ENCODE data around the gene TNFRSF4. TPM values are rescaled to one million over a fixed set of nuclear protein-coding genes. Genes with fewer than 3 reads are reported as not detected.

TNFRSF4 gene
- total and polyA plus RNA-seq, 9 of the 15 experiments (the other 6 are each of a cell fraction or from before 2014, with no cell fraction given) = 0.07 to 0.44 (median 0.19) TPM; not detected in 5

- no peak overlapping the region for H2AFZ ChIP-seq (ENCODE audit: low read depth, low read length)
- ChIA-PET POLR2A (interaction anchor here (0.6 kb wide), 1 partner anchor 19 kb away, joined by 3 read pairs; no protein-coding TSS in a partner anchor), CTCF (ENCODE audit: low intra/inter-chr PET ratio) (no interaction called here)
- no peak for DNase-seq (ENCODE audit: extremely low read depth in 1 of 4, low spot score in 3 of 4)
- H3K4me2 ChIP-seq (ENCODE audit: insufficient read depth, low read length) = no peak overlapping the region
- H3K27ac ChIP-seq (ENCODE audit: extremely low read depth, low read depth, low read length) = no peak overlapping the region
- intact Hi-C loops (cut with micrococcal nuclease) (no loop called here), in situ Hi-C loops (cut with MboI) (no loop called here)
- no TSS peak for BruUV-seq (replicated peaks)
- no peak for FAIRE-seq
- 46% methylated on average over 22 of the region's 28 CpGs for WGBS (ENCODE audit: insufficient coverage, low coverage, missing lambda C conversion rate)
- H3K4me1 ChIP-seq (replicated peaks in 1 of 2; ENCODE audit: control insufficient read depth in 2 of 2, insufficient read depth in 2 of 2, low read length in 2 of 2) = peaks cover 13 to 92% of the 10 kb centered on the region in 2 experiments; a peak in 4 of 5 replicates
- no peaks in the 10 kb centered on the region for H3K79me2 ChIP-seq (ENCODE audit: control insufficient read depth, insufficient read depth, low read length)
- no peaks in the 10 kb centered on the region for H3K9me1 ChIP-seq (ENCODE audit: control insufficient read depth, insufficient read depth, low read length)
- TF ChIP-seq SMARCC2 (IDR thresholded peaks at IDR 0.05; ENCODE audit: low read depth) (no peak), IRF1 (CRISPR knock-in tag; IDR thresholded peaks at IDR 0.05; ENCODE audit: borderline replicate concordance) (no peak), MYC (IDR thresholded peaks at IDR 0.05; ENCODE audit: low read depth, low read length) (no peak), MYC (CRISPR knock-in tag; IDR thresholded peaks at IDR 0.05; ENCODE audit: borderline replicate concordance, low read depth) (no peak), ZNF311 (CRISPR knock-in tag; IDR thresholded peaks at IDR 0.05) (no peak), ZNF75A (CRISPR knock-in tag; IDR thresholded peaks at IDR 0.05) (no peak)
- no peaks in the 10 kb centered on the region for H3K9me3 ChIP-seq (replicated peaks; ENCODE audit: control insufficient read depth, insufficient read depth, low read depth, low read length)
- no peaks in the 10 kb centered on the region; the same call in 1 of the 2 replicates for H4K20me1 ChIP-seq (replicated peaks; ENCODE audit: control insufficient read depth, insufficient read depth, low read length)
- peaks cover 13% of the 10 kb centered on the region; the same call in 2 of the 3 replicates for H3K36me3 ChIP-seq (ENCODE audit: control insufficient read depth, insufficient read depth, low read length)
- no peak overlapping the region for H3K4me3 ChIP-seq
- H3K9ac ChIP-seq (ENCODE audit: insufficient read depth in 1 of 2, low read depth in 2 of 2, low read length in 2 of 2) = 0 out of 4 replicates have a peak overlapping the region, but pooled peaks of 1 of the 2 experiments have one; percentile 9
- H3K27me3 ChIP-seq (ENCODE audit: control insufficient read depth in 2 of 2, insufficient read depth in 2 of 2, low read length in 2 of 2) = no peaks in the 10 kb centered on the region
- no peak for ATAC-seq
Observed at GRCh38 chr1:1211541-1212441, 2.2 kb downstream of the TNFRSF4 start.

Data from K562 (cell line).